ENCODE data around the gene TCN1.
"Not testable (repeated sequence)": the region's sequence is repeated elsewhere in the genome, so short reads cannot be mapped to it uniquely, and the experiment has no call there.

TCN1 gene

GRCh38 chr11:59857439-59858434 lies 8.6 kb downstream of the TCN1 start:
- DNase-seq (ENCODE audit: low spot score): no peak

GRCh38 chr11:59854871-59855270 lies 11.4 kb downstream of the TCN1 start:
- no peak for DNase-seq (ENCODE audit: low spot score)

GRCh38 chr11:59851416-59851815 lies 14.9 kb downstream of the TCN1 start:
- DNase-seq (ENCODE audit: low spot score): not testable (repeated sequence)

- DNase-seq (ENCODE audit: low spot score): not testable (repeated sequence)
Observed at GRCh38 chr11:59849551-59849950, 16.7 kb downstream of the TCN1 start.

- DNase-seq (ENCODE audit: low spot score): no peak
Observed at GRCh38 chr11:59849129-59849528, 17.2 kb downstream of the TCN1 start.

- not testable (repeated sequence) for DNase-seq (ENCODE audit: low spot score)
Observed at GRCh38 chr11:59848439-59848838, 17.8 kb downstream of the TCN1 start.

GRCh38 chr11:59847626-59848025 lies 18.7 kb downstream of the TCN1 start:
- no peak for DNase-seq (ENCODE audit: low spot score)

GRCh38 chr11:59846556-59846955 lies 19.7 kb downstream of the TCN1 start:
- no peak for DNase-seq (ENCODE audit: low spot score)

- no peak for DNase-seq (ENCODE audit: low spot score)
Observed at GRCh38 chr11:59845399-59845798, 20.9 kb downstream of the TCN1 start, which contains the start of gene CBLIF. TSS of gene CBLIF (minus strand) at chr11:59845499. CDS start at chr11:59845453, 46 bp downstream.

- DNase-seq (ENCODE audit: low spot score): no peak
Observed at GRCh38 chr11:59842316-59842715, 24.0 kb downstream of the TCN1 start.

- DNase-seq (ENCODE audit: low spot score): no peak
Observed at GRCh38 chr11:59841514-59841913, 24.8 kb downstream of the TCN1 start.

- DNase-seq (ENCODE audit: low spot score): no peak
Observed at GRCh38 chr11:59839615-59840014, 26.7 kb downstream of the TCN1 start.

GRCh38 chr11:59833602-59834001 lies 32.7 kb downstream of the TCN1 start:
- no peak for DNase-seq (ENCODE audit: low spot score)

GRCh38 chr11:59829358-59829757 lies 36.9 kb downstream of the TCN1 start:
- no peak for DNase-seq (ENCODE audit: low spot score)

- DNase-seq (ENCODE audit: low spot score): peak; percentile 23
Observed at GRCh38 chr11:59822989-59823566, 43.2 kb downstream of the TCN1 start.

- no peak for DNase-seq (ENCODE audit: low spot score)
Observed at GRCh38 chr11:59818572-59818971, 47.7 kb downstream of the TCN1 start.

- DNase-seq (ENCODE audit: low spot score): not testable (repeated sequence)
Observed at GRCh38 chr11:59816434-59816833, 49.9 kb downstream of the TCN1 start.

GRCh38 chr11:59815754-59816153 lies 50.5 kb downstream of the TCN1 start:
- no peak for DNase-seq (ENCODE audit: low spot score)

GRCh38 chr11:59814021-59814420 lies 52.3 kb downstream of the TCN1 start:
- no peak for DNase-seq (ENCODE audit: low spot score)

- no peak for DNase-seq (ENCODE audit: low spot score)
Observed at GRCh38 chr11:59813364-59813763, 52.9 kb downstream of the TCN1 start.

GRCh38 chr11:59812220-59812619 lies 54.1 kb downstream of the TCN1 start:
- DNase-seq (ENCODE audit: low spot score): no peak

GRCh38 chr11:59810911-59811259 lies 55.4 kb downstream of the TCN1 start:
- no peak for DNase-seq (ENCODE audit: low spot score)

GRCh38 chr11:59810189-59810910 lies 55.9 kb downstream of the TCN1 start, which contains the start of gene MRPL16:
TSS of gene MRPL16 (minus strand) at chr11:59810778. CDS start at chr11:59810658, 120 bp downstream.
- peak; percentile 82 for DNase-seq (ENCODE audit: low spot score)
